ENCODE results near the gene CHPT1.
"Not testable (repeated sequence)": the region's sequence is repeated elsewhere in the genome, so short reads cannot be mapped to it uniquely, and the experiment has no call there.

Gene CHPT1

DNA sequence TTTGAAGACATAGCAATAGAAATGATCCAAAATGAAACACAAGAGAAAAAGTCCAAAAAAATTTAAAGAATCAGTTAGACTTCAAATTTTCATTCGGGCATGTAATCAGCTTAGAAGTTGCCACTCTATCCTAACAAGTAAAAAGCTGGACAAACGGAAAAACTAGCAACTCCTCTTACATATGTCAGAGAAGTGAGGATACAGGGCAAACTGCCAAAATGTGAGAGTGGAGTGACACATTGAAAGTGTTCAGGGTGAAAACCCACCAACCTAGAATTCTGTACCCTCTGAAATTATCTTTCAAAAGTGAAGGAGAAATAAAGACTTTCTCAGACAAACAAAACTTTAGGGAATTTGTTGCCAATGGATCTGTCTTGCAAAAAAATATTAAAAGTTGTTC, 42.0 kb upstream of the CHPT1 start:
- no peak for DNase-seq (ENCODE audit: extremely low read depth, low read depth)
- TF ChIP-seq, protein P1, sequence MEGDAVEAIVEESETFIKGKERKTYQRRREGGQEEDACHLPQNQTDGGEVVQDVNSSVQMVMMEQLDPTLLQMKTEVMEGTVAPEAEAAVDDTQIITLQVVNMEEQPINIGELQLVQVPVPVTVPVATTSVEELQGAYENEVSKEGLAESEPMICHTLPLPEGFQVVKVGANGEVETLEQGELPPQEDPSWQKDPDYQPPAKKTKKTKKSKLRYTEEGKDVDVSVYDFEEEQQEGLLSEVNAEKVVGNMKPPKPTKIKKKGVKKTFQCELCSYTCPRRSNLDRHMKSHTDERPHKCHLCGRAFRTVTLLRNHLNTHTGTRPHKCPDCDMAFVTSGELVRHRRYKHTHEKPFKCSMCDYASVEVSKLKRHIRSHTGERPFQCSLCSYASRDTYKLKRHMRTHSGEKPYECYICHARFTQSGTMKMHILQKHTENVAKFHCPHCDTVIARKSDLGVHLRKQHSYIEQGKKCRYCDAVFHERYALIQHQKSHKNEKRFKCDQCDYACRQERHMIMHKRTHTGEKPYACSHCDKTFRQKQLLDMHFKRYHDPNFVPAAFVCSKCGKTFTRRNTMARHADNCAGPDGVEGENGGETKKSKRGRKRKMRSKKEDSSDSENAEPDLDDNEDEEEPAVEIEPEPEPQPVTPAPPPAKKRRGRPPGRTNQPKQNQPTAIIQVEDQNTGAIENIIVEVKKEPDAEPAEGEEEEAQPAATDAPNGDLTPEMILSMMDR (IDR thresholded peaks at IDR 0.05; ENCODE audit: low read depth, low read length): no peak

DNA sequence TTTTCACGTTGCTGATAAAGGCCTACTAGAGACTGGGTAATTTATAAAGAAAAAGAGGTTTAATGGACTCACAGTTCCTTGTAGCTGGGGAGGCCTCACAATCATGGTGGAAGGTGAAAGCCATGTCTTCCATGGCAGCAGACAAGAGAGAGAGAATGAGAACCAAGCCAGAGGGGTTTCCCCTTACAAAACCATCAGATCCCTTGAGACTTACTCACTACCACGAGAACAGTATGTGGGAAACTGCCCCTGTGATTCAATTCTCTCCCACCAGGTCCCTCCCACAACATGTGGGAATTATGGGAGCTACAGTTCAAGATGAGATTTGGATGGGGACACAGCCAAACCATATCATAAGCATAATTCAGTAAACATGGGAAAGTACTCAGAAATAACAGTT, 36.8 kb upstream of the CHPT1 start:
- not testable (repeated sequence) for DNase-seq (ENCODE audit: extremely low read depth, low read depth)

DNA sequence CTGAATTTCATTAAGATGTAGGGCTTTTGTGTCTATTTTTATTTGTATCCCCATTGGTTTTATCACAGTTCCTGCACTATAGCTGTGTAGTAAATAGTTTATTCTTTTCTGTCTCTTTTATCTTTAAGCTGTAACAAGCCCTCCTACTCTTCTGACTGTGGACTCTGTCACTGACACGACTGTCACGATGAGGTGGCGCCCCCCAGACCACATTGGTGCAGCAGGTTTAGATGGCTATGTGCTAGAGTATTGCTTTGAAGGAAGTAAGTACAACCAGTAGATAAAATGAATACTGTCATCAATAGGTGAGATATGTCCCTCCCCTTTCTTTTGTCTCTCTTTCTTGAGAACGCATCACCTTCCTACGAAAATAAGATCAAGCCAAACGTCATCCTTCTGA, 34.1 kb upstream of the CHPT1 start:
- no peak for DNase-seq (ENCODE audit: extremely low read depth, low read depth)
- TF ChIP-seq, protein P1 (IDR thresholded peaks at IDR 0.05; ENCODE audit: low read depth, low read length): no peak

DNA sequence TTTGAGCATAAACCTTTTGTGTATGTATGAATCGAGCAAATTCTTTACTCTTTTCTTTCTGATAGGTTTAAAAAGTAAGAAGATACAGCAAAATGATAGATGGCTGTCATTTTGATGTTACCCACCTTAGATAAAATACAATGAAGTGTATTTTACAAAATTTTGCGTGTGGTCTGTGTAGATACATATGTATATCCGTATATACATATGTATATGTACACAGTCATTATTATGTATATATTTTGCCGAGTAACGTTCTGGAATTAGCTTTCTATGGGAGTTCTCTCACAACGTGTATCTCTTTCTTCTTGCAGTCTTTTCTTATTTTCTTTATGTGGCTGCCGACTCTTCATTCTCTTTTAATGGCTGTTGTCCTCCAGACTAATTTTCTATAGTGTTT, 32.4 kb upstream of the CHPT1 start:
- DNase-seq (ENCODE audit: extremely low read depth, low read depth): no peak

DNA sequence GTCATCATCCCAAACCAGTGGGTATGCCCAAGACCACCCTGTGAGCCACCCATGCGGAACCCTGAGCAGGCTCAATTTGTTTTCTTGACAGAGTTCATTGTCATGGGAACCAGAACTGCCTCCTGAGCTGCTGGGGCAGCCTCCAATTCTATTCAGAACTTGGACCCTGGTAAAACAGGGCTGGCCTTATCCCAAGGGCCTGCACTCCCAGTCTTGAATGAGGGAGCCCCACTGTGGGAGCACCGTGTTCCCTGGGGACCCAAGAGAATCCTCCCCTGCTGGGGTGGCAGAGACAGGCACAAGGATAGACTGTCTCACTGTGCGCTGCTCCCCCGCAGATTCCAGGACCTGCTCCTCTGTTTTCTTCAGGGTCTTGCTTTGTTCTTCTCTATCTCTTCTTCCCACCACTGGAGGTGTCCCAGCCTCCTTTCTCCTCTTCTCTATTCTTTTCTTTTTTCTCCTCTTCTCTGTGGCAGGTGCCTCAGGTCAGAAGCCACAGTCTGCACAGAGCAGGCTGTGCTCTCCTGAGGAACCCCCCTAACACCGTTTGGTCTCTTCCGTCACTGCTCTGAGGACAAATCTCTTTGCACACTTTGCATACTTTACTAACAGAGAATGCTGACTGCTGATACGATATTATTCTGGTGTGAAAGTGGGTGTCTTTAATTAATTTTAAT, 31.2 kb upstream of the CHPT1 start:
- TF ChIP-seq, protein P1 (IDR thresholded peaks at IDR 0.05; ENCODE audit: low read depth, low read length): no peak
- no peak for DNase-seq (ENCODE audit: extremely low read depth, low read depth)

More for the DNA sequence above, 32.4 kb upstream of the CHPT1 start:
- TF ChIP-seq, protein P1 (IDR thresholded peaks at IDR 0.05; ENCODE audit: low read depth, low read length): no peak

DNA sequence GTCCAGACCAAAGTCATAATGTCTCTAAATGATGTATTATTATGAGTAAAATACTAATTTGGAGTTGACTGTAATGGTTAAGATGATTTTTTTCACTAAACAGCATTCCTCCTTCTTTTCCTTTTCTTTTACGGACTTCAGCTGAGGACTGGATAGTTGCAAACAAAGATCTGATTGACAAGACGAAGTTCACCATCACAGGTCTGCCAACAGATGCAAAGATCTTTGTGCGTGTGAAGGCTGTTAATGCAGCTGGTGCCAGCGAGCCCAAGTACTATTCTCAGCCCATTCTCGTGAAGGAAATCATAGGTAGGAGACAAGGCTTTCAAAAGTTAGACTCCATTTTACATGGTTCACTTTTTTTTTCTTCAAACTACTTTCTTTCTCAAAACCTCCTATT, 29.8 kb upstream of the CHPT1 start:
- TF ChIP-seq, protein P1 (IDR thresholded peaks at IDR 0.05; ENCODE audit: low read depth, low read length): no peak
- DNase-seq (ENCODE audit: extremely low read depth, low read depth): no peak

DNA sequence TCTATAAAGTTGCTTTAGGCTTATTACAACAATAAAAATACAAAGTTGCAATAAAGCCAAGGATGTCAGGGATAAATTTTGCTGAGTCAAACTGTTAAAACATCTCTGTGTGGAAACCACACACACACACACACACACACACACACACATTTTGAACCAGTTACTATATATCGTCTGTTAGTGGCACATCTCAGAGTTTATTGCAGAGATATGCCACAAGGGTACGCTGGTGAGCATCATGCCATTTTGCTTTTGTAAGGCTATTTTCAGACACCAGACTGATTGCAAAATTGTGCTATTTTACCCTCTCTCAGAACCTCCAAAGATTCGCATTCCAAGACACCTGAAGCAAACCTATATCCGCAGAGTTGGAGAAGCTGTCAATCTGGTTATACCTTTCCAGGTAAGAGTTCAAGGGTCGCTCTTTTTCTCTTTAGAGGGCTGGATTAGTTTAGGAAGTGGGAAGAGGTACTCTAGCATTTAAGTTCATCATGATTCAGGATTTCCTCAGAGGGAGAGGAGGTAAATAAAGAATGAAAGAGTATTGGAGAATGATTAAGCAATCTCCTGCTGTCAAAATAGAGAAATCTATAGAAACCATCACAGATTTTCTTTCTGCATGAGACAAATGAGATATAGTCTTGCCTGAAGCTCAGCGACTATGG, 27.3 kb upstream of the CHPT1 start:
- DNase-seq (ENCODE audit: extremely low read depth, low read depth): peak; percentile 4

More for the DNA sequence above, 27.3 kb upstream of the CHPT1 start:
- TF ChIP-seq, protein P1 (IDR thresholded peaks at IDR 0.05; ENCODE audit: low read depth, low read length): peak; percentile 54
